ENCODE data around the gene B3GALT2.

DNA sequence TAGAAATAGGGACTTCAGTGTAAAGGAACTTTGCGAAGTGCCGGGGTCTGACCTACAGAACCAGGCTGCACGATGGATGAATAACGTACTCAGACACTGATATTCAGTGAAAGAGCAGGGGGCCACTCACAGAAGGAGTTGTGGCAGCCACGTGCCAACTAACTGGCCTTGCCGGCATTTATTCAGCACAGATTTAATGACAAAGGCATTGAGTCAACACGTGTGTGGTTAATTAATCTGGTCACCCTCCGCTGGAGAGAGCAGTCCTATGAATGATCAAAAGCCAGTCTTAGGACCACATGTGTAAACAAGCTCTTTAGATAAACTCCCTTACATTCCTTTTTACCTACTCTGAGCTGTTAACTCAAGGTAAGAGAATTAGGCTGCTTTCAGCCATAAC is 6.2 kb upstream of the B3GALT2 start:
- TF ChIP-seq TCF12 (IDR thresholded peaks at IDR 0.05; ENCODE audit: low read depth, low read length), result no peak
- TF ChIP-seq POLR2AphosphoS5 (IDR thresholded peaks at IDR 0.05; ENCODE audit: low read depth, low read length), result no peak
- TF ChIP-seq CREB1 (IDR thresholded peaks at IDR 0.05), result no peak
- no peak for TF ChIP-seq BRCA1 (IDR thresholded peaks at IDR 0.05; ENCODE audit: low read depth, low read length)
- TF ChIP-seq, protein P1, sequence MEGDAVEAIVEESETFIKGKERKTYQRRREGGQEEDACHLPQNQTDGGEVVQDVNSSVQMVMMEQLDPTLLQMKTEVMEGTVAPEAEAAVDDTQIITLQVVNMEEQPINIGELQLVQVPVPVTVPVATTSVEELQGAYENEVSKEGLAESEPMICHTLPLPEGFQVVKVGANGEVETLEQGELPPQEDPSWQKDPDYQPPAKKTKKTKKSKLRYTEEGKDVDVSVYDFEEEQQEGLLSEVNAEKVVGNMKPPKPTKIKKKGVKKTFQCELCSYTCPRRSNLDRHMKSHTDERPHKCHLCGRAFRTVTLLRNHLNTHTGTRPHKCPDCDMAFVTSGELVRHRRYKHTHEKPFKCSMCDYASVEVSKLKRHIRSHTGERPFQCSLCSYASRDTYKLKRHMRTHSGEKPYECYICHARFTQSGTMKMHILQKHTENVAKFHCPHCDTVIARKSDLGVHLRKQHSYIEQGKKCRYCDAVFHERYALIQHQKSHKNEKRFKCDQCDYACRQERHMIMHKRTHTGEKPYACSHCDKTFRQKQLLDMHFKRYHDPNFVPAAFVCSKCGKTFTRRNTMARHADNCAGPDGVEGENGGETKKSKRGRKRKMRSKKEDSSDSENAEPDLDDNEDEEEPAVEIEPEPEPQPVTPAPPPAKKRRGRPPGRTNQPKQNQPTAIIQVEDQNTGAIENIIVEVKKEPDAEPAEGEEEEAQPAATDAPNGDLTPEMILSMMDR (IDR thresholded peaks at IDR 0.05; ENCODE audit: control extremely low read depth in 1 of 3, insufficient read depth in 1 of 3, low read depth in 1 of 3, low read length in 3 of 3), result no peak
- TF ChIP-seq EP300 (IDR thresholded peaks at IDR 0.05; ENCODE audit: borderline replicate concordance in 1 of 2, low read depth in 2 of 2, low read length in 2 of 2), result no peak
- TF ChIP-seq, protein P2, sequence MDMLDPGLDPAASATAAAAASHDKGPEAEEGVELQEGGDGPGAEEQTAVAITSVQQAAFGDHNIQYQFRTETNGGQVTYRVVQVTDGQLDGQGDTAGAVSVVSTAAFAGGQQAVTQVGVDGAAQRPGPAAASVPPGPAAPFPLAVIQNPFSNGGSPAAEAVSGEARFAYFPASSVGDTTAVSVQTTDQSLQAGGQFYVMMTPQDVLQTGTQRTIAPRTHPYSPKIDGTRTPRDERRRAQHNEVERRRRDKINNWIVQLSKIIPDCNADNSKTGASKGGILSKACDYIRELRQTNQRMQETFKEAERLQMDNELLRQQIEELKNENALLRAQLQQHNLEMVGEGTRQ (IDR thresholded peaks at IDR 0.05; ENCODE audit: low read length), result no peak
- no peak for TF ChIP-seq HDAC2 (IDR thresholded peaks at IDR 0.05; ENCODE audit: borderline replicate concordance in 1 of 2, low read depth in 2 of 2, low read length in 2 of 2)
- TF ChIP-seq BCL11A (IDR thresholded peaks at IDR 0.05; ENCODE audit: low read depth in 2 of 2, low read length in 2 of 2), result no peak
